Measurements from ENCODE around the gene MED26. TPM values are rescaled to one million over a fixed set of nuclear protein-coding genes. Genes with fewer than 3 reads are reported as not detected.

Gene MED26
- total RNA-seq, 1 donor from 2014 or later, result 15.0 TPM

DNA sequence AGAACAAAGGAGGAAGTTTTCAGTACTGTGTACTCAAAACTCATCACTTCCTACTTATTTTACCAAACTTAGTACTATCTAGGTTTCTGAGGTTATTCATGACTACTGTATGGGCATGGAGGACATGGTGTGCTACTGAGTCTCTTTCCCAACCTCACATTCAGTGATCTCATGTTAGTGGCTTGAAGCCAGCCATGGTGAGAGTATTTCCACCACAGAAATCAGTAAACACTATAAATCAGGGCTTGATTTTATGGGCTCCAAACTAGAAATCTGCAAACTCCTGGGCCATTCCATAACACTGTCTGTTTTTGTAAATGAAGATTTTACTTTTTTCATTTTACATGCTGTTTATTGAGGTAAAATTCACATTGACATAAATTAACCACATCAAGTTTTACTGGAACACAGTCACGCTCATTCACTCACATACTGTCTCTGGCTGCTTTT is 19.7 kb downstream of the MED26 start:
- Histone ChIP-seq H3K4me1 (ENCODE audit: insufficient read depth, low read length) (peaks cover 6% of the 10 kb centered on the region), H3K9me3 (ENCODE audit: insufficient read depth, low read depth, low read length) (no peaks in the 10 kb centered on the region), H3K79me2 (ENCODE audit: insufficient read depth, low read length) (peaks cover 98% of the 10 kb centered on the region), H3K27ac (ENCODE audit: low read depth, low read length) (no peak overlapping the region), H3K4me3 (ENCODE audit: insufficient read depth, low read depth, low read length) (no peak overlapping the region), H3K4me2 (ENCODE audit: low read length) (no peak overlapping the region), H3K27me3 (ENCODE audit: insufficient read depth, low read length) (no peaks in the 10 kb centered on the region), H3K36me3 (ENCODE audit: insufficient read depth, low read length) (no peaks in the 10 kb centered on the region), H4K20me1 (ENCODE audit: insufficient read depth, low read length) (peaks cover 97% of the 10 kb centered on the region), H2AFZ (ENCODE audit: low read depth, low read length) (no peak overlapping the region), H3K9ac (ENCODE audit: low read length) (no peak overlapping the region)
- H3K4me1 Mint-ChIP-seq (ENCODE audit: low read depth, unreplicated experiment), result peaks cover 18% of the 10 kb centered on the region
- H3K27ac Mint-ChIP-seq (ENCODE audit: unreplicated experiment), result no peak overlapping the region
- DNase-seq (ENCODE audit: low read depth), result peak; percentile 73
- no peak overlapping the region for H3K4me3 Mint-ChIP-seq (ENCODE audit: unreplicated experiment)
- peaks cover 5% of the 10 kb centered on the region for H3K36me3 Mint-ChIP-seq (ENCODE audit: low read depth, unreplicated experiment)
- no peak for FAIRE-seq
- H3K27me3 Mint-ChIP-seq (ENCODE audit: low read depth, unreplicated experiment), result no peaks in the 10 kb centered on the region
- H3K9me3 Mint-ChIP-seq (ENCODE audit: unreplicated experiment), result no peaks in the 10 kb centered on the region
- TF ChIP-seq EZH2 (IDR thresholded peaks at IDR 0.05; ENCODE audit: insufficient read depth, low read length), result no peak
- TF ChIP-seq, protein P1, sequence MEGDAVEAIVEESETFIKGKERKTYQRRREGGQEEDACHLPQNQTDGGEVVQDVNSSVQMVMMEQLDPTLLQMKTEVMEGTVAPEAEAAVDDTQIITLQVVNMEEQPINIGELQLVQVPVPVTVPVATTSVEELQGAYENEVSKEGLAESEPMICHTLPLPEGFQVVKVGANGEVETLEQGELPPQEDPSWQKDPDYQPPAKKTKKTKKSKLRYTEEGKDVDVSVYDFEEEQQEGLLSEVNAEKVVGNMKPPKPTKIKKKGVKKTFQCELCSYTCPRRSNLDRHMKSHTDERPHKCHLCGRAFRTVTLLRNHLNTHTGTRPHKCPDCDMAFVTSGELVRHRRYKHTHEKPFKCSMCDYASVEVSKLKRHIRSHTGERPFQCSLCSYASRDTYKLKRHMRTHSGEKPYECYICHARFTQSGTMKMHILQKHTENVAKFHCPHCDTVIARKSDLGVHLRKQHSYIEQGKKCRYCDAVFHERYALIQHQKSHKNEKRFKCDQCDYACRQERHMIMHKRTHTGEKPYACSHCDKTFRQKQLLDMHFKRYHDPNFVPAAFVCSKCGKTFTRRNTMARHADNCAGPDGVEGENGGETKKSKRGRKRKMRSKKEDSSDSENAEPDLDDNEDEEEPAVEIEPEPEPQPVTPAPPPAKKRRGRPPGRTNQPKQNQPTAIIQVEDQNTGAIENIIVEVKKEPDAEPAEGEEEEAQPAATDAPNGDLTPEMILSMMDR (IDR thresholded peaks at IDR 0.05; ENCODE audit: insufficient read depth, low read depth, low read length), result no peak

DNA sequence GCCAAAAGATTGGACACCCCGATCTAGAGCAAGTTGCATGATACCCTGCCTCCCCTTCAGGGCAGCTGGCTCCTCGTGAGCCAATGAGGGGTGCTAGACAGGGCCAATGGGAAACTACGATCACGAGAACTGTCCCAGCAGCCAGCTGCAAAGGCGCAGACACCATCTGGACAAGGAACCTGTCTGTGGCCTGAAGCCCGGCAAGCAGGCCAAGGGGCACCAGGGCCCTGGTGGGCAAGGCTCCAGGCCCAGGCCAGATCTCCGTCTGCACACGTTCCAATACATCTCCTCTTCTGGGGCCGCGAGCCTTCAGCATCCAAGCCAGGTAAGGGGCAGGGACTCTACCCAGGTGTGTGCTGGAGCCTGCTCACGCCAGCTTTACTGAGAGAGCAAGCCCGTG is 20.2 kb downstream of the MED26 start:
- Mint-ChIP-seq H3K27me3 (ENCODE audit: low read depth, unreplicated experiment) (no peaks in the 10 kb centered on the region), H3K36me3 (ENCODE audit: low read depth, unreplicated experiment) (peaks cover 5% of the 10 kb centered on the region), H3K4me3 (ENCODE audit: unreplicated experiment) (no peak overlapping the region), H3K4me1 (ENCODE audit: low read depth, unreplicated experiment) (peaks cover 18% of the 10 kb centered on the region), H3K27ac (ENCODE audit: unreplicated experiment) (peak overlapping the region; percentile 53), H3K9me3 (ENCODE audit: unreplicated experiment) (no peaks in the 10 kb centered on the region)
- Histone ChIP-seq H3K27me3 (ENCODE audit: insufficient read depth, low read length) (no peaks in the 10 kb centered on the region), H3K79me2 (ENCODE audit: insufficient read depth, low read length) (peaks cover 98% of the 10 kb centered on the region), H3K27ac (ENCODE audit: low read depth, low read length) (no peak overlapping the region), H3K4me3 (ENCODE audit: insufficient read depth, low read depth, low read length) (no peak overlapping the region), H4K20me1 (ENCODE audit: insufficient read depth, low read length) (peaks cover 97% of the 10 kb centered on the region), H3K9ac (ENCODE audit: low read length) (no peak overlapping the region), H3K9me3 (ENCODE audit: insufficient read depth, low read depth, low read length) (no peaks in the 10 kb centered on the region), H2AFZ (ENCODE audit: low read depth, low read length) (no peak overlapping the region), H3K4me2 (ENCODE audit: low read length) (no peak overlapping the region), H3K4me1 (ENCODE audit: insufficient read depth, low read length) (peaks cover 6% of the 10 kb centered on the region), H3K36me3 (ENCODE audit: insufficient read depth, low read length) (no peaks in the 10 kb centered on the region)
- TF ChIP-seq, protein P1 (IDR thresholded peaks at IDR 0.05; ENCODE audit: insufficient read depth, low read depth, low read length), result no peak
- no peak for TF ChIP-seq EZH2 (IDR thresholded peaks at IDR 0.05; ENCODE audit: insufficient read depth, low read length)
- no peak for FAIRE-seq
- DNase-seq (ENCODE audit: low read depth), result no peak

DNA sequence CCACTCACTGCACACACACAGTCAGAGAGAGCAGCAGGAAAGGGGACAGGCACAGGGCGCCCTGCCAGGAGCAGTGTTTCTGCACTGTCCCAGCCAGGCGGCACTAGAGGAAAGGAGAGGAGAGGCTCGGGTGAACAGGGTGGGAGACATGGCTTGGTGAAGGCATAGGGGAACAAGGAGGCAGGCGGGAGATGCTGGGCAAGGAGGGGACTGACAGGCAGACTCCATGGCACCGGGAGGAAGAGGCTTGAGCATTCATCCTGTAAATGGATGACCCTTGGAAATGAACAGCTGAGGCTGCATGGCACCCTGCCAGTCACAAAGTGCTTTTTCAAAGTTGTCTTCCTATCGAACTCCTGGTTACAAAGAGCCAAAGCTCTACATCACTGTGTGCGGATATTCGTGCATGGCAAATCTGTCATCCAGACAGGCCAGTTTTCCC is 22.4 kb downstream of the MED26 start:
- no peak for FAIRE-seq
- Histone ChIP-seq H3K79me2 (ENCODE audit: insufficient read depth, low read length) (peaks cover 98% of the 10 kb centered on the region), H3K4me2 (ENCODE audit: low read length) (no peak overlapping the region), H3K4me1 (ENCODE audit: insufficient read depth, low read length) (peaks cover 6% of the 10 kb centered on the region), H3K9me3 (ENCODE audit: insufficient read depth, low read depth, low read length) (no peaks in the 10 kb centered on the region), H3K4me3 (ENCODE audit: insufficient read depth, low read depth, low read length) (no peak overlapping the region), H2AFZ (ENCODE audit: low read depth, low read length) (no peak overlapping the region), H3K9ac (ENCODE audit: low read length) (no peak overlapping the region), H3K27me3 (ENCODE audit: insufficient read depth, low read length) (no peaks in the 10 kb centered on the region), H4K20me1 (ENCODE audit: insufficient read depth, low read length) (peaks cover 97% of the 10 kb centered on the region), H3K27ac (ENCODE audit: low read depth, low read length) (no peak overlapping the region), H3K36me3 (ENCODE audit: insufficient read depth, low read length) (no peaks in the 10 kb centered on the region)
- TF ChIP-seq, protein P1 (IDR thresholded peaks at IDR 0.05; ENCODE audit: insufficient read depth, low read depth, low read length), result no peak
- no peak for TF ChIP-seq EZH2 (IDR thresholded peaks at IDR 0.05; ENCODE audit: insufficient read depth, low read length)
- DNase-seq (ENCODE audit: low read depth), result no peak
- Mint-ChIP-seq H3K9me3 (ENCODE audit: unreplicated experiment) (no peaks in the 10 kb centered on the region), H3K36me3 (ENCODE audit: low read depth, unreplicated experiment) (peaks cover 14% of the 10 kb centered on the region), H3K4me3 (ENCODE audit: unreplicated experiment) (peak overlapping the region; percentile 27), H3K27ac (ENCODE audit: unreplicated experiment) (no peak overlapping the region), H3K4me1 (ENCODE audit: low read depth, unreplicated experiment) (peaks cover 21% of the 10 kb centered on the region), H3K27me3 (ENCODE audit: low read depth, unreplicated experiment) (no peaks in the 10 kb centered on the region)
